NCI-H1436 (cell line): ENCODE results near the gene GMEB1.
"Not testable (repeated sequence)": the region's sequence is repeated elsewhere in the genome, so short reads cannot be mapped to it uniquely, and the experiment has no call there.

ENCODE experiments used
- DNase-seq: peaks from one replicate; lab custom pipeline; 2025; lab: John Stamatoyannopoulos, UW

Gene GMEB1

DNA sequence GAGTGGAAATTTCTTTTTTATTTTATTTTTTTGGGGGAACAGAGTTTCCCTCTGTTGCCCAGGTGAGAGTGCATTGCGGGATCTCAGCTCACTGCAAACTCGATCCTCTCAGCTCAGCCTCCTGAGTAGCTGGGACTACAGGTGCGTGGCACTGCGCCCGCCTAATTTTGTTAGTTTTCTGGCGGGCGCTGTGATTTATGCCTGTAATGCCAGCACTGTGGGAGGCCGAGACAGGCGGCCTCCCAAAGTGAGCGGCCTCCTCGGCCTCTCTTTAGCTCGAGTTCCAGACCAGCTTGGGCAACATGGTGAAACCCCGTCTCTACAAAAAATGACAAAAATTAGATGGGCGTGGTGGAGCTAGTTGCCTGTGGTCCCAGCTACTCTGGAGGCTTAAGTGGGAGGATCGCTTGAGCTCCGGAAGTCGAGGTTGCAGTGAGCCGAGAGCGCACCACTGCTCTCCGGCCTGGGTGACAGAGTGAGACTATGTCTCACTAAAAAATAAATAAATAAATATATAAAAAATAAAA is 2.7 kb downstream of the GMEB1 start:
- no peak for DNase-seq

DNA sequence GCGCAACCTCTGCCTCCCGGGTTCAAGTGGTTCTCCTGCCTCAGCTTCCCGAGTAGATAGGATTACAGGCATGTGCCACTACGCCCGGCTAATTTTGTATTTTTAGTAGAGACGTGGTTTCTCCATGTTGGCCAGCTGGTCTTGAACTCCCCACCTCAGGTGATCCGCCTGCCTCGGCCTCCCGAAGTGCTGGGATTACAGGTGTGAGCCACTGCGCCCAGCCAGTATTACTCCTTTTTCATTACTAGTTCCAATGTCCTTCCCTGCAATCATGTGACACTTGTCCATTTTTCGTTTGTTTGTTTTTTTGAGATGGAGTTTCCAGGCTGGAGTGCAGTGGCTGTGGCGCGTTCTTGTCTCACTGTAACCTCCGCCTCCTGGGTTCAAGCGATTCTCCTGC is 4.4 kb downstream of the GMEB1 start:
- DNase-seq: not testable (repeated sequence)

- DNase-seq: no peak
Measured at GRCh38 chr1:28675924-28676257, 7.3 kb downstream of the GMEB1 start.

DNA sequence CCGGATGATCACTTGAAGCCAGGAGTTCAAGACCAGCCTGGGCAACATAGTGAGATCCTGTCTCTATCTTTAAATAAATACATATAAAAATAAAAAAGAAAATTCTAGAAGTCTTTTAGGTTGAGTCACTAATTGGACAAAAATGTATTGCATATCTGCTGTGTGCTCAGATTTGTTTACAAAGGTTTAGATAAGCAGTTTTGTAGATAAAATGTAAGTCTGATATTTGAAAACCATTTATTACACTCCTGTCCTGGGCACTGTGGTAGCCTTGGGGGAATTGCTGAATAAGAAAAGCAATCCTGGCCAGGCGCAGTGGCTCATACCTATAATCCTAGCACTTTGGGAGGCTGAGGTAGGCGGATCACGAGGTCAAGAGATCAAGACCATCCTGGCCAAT is 11.6 kb downstream of the GMEB1 start:
- DNase-seq: no peak

DNA sequence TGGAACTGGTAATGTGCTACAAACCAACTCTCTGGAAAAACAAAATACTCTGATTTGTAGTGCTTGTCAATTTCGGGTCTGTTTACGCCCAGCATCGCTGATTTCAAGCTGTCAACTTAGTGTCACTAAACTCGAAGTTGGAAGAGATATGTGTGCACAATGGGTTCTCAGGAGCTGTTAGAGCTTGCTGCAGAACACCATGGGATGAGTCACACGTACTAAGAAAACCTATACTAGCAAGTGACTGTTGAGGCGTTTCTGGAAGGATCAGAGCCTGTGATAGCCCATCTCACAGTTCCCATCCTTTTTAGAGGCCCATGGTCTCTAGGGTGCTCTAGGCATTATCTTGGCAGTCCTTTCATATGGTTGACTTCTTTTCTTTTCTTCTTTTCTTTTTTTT is 14.3 kb downstream of the GMEB1 start:
- DNase-seq: no peak

- no peak for DNase-seq
Measured at GRCh38 chr1:28684937-28685336, 16.4 kb downstream of the GMEB1 start.

DNA sequence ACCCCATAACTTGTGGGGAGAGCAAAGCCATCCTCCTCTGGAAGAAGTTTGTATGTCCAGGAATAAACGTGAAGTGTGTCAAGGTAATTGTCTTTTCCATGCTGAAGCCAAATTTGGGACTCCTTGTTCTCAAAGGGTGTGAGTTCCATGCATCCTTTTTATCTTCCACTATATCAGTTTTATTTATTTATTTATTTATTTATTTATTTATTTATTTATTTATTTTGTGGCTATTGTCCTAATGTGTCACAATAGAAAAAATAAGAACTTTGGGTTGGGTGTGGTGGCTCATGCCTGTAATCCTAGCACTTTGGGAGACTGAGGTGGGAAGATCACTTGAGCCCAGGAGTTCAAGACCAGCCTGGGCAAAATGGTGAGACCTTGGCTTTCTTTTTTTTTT is 23.0 kb downstream of the GMEB1 start:
- DNase-seq: not testable (repeated sequence)

DNA sequence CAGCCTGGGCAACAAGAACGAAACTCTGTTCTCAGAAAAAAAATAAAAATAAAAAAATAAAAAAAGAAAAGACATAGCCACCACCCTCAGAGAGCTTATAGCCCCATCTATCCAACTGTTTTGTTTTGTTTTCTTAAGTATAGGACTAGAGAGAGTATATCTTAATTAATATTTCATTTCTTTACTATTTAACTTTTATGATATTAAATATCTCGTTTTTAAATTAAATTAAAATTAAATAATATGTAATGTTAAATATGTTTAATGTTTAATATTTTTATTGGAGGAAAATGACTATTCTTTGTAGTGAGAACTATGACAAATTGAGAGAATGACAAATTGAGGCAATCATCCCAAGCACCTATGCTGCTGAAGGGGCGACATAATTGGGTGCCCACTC is 35.0 kb downstream of the GMEB1 start:
- DNase-seq: no peak

DNA sequence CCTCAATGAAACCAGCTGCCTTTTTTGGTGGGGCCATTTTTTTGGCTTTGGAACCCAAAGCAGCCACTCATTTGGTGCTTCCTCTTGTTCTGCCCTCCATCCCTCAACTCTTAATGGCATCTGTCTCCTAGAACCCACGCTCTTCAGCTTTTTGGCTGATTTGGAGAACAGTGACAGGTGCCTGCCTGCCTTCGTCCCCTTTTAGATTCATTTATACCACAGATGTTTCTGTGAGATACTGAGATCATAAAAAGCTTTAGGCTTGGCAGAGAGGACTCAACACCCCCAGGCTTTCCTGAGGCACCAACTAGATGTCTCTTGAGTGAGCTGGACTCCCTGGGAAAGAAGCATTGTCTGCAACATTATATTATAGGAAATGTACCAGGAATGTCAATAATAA is 47.8 kb downstream of the GMEB1 start:
- DNase-seq: no peak

- DNase-seq: no peak
Measured at GRCh38 chr1:28718166-28718565, 49.6 kb downstream of the GMEB1 start.

DNA sequence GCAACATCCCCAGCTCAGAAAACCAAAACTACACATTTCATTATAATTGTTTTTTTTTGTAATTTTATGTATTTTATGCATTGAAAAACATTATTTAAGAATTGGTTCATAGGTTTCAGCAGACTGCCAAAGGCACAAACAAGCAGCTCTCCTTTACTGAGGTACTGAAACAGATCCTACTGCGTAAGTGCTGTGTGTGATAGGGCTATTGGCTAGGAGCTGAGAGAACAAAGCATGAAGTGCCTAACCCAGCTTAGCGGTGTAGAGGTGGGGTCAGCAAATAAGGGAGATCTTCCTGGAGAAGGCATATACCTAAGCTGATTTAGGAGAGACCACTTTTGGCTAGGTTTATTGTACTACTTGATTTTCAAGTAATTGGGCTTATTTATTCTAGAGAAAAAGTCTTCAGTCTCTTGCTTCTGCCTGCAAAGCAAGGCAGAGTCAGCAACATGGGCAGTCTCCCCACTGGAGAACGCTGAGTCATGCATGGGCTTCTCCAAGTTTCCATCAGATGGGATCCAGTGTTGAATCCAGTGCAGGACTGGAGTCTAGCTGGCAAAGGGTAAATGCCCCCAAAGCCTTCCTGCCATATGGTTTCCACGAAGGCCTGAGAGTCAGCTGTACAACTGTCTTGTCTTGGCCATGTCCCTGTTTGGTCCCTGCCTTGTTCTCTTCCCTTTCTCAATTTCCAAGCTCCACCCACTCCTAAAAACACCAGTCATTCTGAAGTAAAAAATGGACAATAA is 50.2 kb downstream of the GMEB1 start:
- no peak for DNase-seq

DNA sequence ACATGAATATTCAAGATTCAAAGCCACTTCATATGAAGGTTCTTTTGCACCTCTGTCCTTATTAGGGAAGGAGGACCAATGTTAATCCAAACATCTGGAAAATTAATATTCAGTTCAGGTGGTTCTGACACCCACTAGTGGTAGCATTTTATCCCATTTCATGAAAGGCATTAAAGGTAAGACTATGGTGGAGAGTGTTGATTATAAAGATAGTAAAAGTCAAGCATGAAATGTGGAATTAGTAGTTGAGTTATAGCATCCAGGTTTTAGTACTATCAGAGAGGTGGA is 50.7 kb downstream of the GMEB1 start:
- no peak for DNase-seq

GRCh38 chr1:28720376-28720775 is 51.8 kb downstream of the GMEB1 start:
- no peak for DNase-seq

DNA sequence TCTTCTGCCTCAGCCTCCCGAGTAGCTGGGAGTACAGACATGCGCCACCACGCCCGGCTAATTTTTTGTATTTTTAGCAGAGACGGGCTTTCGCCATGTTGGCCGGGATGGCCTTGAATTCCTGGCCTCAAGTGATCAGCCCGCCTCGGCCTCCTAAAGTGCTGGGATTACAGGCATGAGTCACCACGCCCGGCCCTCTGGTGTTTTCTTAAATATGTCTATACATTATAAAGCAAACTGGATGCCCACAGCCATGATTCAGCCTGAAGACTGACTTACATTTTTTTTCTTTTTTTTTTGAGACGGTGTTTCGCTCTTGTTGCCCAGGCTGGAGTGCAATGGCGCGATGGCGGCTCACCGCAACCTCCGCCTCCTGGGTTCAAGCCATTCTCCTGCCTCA is 53.3 kb downstream of the GMEB1 start:
- DNase-seq: not testable (repeated sequence)

DNA sequence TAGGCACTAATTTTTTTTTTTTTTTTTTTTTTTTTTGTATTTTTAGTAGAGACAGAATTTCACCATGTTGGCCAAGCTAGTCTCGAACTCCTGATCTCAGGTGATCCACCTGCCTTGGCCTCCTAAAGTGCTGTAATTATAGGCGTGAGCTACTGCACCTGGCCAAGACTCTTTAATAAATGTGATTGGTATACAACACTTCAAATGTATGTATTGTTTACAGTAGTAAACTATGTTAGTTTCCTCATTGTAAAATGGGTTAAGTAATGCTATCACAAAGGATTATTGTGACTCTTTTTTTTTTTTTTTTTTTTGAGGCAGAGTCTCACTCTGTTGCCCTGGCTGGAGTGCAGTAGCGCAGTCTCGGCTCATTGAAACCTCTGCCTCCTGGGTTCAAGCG is 56.8 kb downstream of the GMEB1 start:
- not testable (repeated sequence) for DNase-seq

DNA sequence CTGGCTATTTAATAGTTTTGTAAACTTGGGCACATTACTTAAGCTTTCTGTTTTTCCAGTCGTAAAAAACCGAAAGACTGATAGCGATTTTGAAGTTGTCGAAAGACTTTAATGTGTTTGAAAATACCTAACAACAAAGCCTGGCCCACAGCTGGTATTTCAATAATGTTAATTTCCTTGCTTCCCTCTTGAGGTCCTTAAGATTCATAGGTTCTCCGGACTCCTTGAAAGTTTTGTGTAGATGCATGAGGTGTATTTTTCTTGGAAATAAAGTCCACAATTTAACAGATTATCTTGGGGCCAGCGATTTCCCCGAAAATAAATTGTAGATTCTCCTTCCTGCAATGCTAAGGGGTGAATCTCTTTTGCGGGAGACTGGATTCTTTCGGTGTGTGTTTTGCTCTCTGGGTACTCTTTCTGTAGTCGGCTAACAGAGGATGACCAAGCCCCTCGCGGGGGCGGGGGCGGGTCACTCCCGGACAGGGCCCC is 67.4 kb downstream of the GMEB1 start:
- no peak for DNase-seq

GRCh38 chr1:28736450-28737306 is 68.1 kb downstream of the GMEB1 start, which contains the start of gene YTHDF2:
Gene YTHDF2, plus strand, starts transcription at chr1:28736940. Its CDS starts 181 bp downstream, at chr1:28737121.
- peak; percentile 96 for DNase-seq

DNA sequence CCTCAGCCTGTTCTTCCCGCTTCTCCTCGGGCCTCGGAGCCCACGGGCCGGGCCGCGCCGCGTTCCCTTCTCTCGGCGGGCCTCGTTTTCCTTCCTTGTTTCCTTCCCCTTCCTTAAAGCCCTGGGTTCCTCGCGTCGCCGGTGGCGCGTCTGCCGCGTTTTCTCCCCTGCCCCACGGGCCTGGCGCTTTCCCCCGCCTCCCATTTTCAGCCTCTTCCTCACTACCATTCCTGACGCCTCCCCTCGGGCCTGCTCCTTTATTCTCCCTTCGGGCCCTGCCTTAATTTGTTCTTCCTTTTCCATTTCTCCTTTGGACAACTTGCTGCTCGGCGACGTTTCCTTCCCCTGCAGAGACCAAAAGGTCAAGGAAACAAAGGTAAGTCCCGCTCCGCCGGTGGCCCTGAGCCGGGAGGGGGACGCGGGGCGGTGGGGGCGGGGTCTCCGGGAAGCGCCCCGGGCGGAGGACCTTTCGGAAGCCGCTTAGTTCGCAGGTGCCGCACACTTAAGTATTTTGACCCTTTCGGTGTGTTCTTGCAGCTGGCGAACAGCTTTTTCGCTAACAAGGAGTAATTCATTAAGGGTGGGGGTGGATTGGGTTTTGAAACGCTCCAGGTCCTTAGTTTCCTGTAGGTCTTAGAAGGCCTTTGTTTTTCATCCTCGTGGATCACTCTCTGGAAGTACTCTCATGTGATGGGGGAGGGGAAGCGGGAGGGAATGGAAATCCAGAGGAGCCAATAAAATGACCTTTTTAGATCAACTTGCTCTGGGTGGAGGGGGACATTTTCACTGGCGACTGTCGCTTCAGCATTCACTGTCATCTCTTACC is 68.9 kb downstream of the GMEB1 start:
- peak; percentile 34 for DNase-seq

DNA sequence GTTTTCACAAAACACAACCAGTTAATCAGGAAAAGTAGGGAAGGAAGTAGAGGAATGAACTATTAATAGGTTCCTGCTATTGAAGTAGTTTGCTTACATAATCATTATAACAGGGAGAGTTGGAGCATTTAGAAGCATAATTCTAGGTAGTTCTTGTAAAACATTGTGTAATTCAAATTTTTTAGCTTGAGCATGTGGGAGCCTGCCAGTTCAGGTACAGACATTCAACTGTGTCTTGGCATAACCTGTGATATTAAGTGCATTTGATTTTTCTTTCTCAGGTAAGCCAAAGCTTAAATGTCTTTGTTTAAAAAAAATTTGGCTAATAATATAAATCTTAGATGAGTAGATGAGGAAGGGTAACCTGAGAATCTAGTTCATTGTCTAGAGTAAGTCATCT is 71.5 kb downstream of the GMEB1 start:
- no peak for DNase-seq

DNA sequence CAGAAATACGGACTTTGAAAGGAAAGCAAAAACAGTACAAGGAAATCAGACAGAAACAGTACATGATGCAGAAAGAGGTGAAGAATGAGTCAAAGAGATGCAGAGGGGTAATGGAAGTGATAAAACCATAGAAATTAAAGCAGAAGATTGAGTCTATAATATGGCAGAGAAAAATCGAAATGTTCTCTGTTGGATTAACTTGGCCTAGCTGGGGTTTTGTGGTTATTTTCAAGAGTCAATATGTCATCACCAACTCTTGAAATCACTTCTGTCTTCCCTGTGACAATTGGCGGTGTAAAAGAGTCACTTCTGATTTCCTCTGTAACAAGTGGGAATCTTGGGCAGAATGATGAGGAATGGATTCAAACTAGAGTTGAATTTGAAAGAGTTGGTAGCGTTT is 75.6 kb downstream of the GMEB1 start:
- no peak for DNase-seq

GRCh38 chr1:28745653-28746173 is 77.1 kb downstream of the GMEB1 start:
- no peak for DNase-seq

DNA sequence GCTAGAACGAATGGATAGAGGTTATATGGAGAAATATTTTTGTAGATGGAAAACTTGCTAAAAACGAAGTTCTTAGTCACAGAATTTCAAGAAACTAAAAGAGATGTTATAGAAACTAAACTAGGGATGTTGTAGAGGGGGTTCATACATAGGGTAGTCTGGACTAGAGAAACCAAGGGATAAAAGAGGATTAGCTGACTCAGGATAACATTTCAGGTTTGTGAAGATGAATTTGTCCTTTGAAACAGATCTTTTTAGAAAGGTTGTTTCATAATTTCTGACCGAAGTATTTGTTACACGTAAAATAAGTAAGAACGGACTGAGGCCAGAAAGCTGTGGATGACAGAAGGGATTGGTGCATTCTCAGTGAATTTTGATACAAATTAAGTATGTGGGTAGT is 81.7 kb downstream of the GMEB1 start:
- no peak for DNase-seq
